Measurements from ENCODE around the gene KLHL8. TPM values are rescaled to one million over a fixed set of nuclear protein-coding genes. Genes with fewer than 3 reads are reported as not detected.

Gene KLHL8
- total and polyA plus RNA-seq, 4 experiments from 2014 or later = 9.3 to 11.4 (median 10.4) TPM

- no peak for DNase-seq
- Mint-ChIP-seq H3K36me3 (peaks cover 8 to 9% of the 10 kb centered on the region in 2 donors), H3K27me3 (peaks cover 2 to 4% of the 10 kb centered on the region in 2 donors), H3K9me3 (peaks cover 9 to 33% (median 25%) of the 10 kb centered on the region in 8 donors), H3K27ac (no peak overlapping the region), H3K4me3 (no peak overlapping the region), H3K4me1 (peaks cover 0 to 7% (median under 1%) of the 10 kb centered on the region in 4 donors)
- Histone ChIP-seq H3K27me3 (ENCODE audit: insufficient read depth, low read length) (peaks cover 4% of the 10 kb centered on the region), H3K4me3 (ENCODE audit: low read length in 2 of 2) (no peak overlapping the region), H3K9me3 (ENCODE audit: control insufficient read depth in 1 of 2, low read length in 2 of 2) (peaks cover 0 to 9% of the 10 kb centered on the region in 2 donors), H3K27ac (ENCODE audit: low read depth, low read length) (no peak overlapping the region), H3K4me1 (ENCODE audit: insufficient read depth, low read length) (peaks cover 5% of the 10 kb centered on the region), H3K36me3 (ENCODE audit: insufficient read depth, low read length) (no peaks in the 10 kb centered on the region)
- ChIA-PET POLR2A (ENCODE audit: partially characterized antibody) (no interaction called here), CTCF (ENCODE audit: partially characterized antibody) (interaction anchor here (8.0 kb wide), 1 partner anchor 89 kb away, joined by 108 read pairs; no protein-coding TSS in a partner anchor)
- intact Hi-C loops (cut with micrococcal nuclease) = no loop called here
Observed at GRCh38 chr4:87240341-87240740, 19.9 kb upstream of the KLHL8 start.

GRCh38 chr4:87239821-87240220 lies 19.4 kb upstream of the KLHL8 start:
- Histone ChIP-seq H3K36me3 (ENCODE audit: insufficient read depth, low read length) (no peaks in the 10 kb centered on the region), H3K27ac (ENCODE audit: low read depth, low read length) (no peak overlapping the region), H3K4me3 (ENCODE audit: low read length in 2 of 2) (no peak overlapping the region), H3K27me3 (ENCODE audit: insufficient read depth, low read length) (peaks cover 4% of the 10 kb centered on the region), H3K4me1 (ENCODE audit: insufficient read depth, low read length) (peaks cover 5% of the 10 kb centered on the region), H3K9me3 (ENCODE audit: control insufficient read depth in 1 of 2, low read length in 2 of 2) (peaks cover 0 to 9% of the 10 kb centered on the region in 2 donors)
- peak overlapping the region in 1 of 7 donors; percentile 0 for H3K27ac Mint-ChIP-seq
- CTCF ChIA-PET (ENCODE audit: partially characterized antibody) = interaction anchor here (8.0 kb wide), 1 partner anchor 88 kb away, joined by 108 read pairs; no protein-coding TSS in a partner anchor
- H3K27me3 Mint-ChIP-seq = peaks cover 2 to 3% of the 10 kb centered on the region in 2 donors
- DNase-seq = no peak
- peaks cover 0 to 7% (median under 1%) of the 10 kb centered on the region in 4 donors for H3K4me1 Mint-ChIP-seq
- POLR2A ChIA-PET (ENCODE audit: partially characterized antibody) = no interaction called here
- peaks cover 8 to 9% of the 10 kb centered on the region in 2 donors for H3K36me3 Mint-ChIP-seq
- intact Hi-C loops (cut with micrococcal nuclease) = loop anchor here (5.0 kb wide), 1 partner anchor 743 kb away; no protein-coding TSS in a partner anchor
- no peak overlapping the region for H3K4me3 Mint-ChIP-seq
- peaks cover 9 to 32% (median 25%) of the 10 kb centered on the region in 8 donors for H3K9me3 Mint-ChIP-seq

- H3K27ac Mint-ChIP-seq = no peak overlapping the region
- CTCF ChIA-PET (ENCODE audit: partially characterized antibody) = interaction anchor here (1.2 to 8.0 kb wide), 3 partner anchors 15 to 315 kb away, joined by 4 to 108 read pairs (median 6); no protein-coding TSS in a partner anchor
- peaks cover 0 to 9% of the 10 kb centered on the region in 2 donors for H3K9me3 ChIP-seq (ENCODE audit: control insufficient read depth in 1 of 2, low read length in 2 of 2)
- H3K4me3 ChIP-seq (ENCODE audit: low read length in 2 of 2) = no peak overlapping the region
- H3K27me3 ChIP-seq (ENCODE audit: insufficient read depth, low read length) = peaks cover 4% of the 10 kb centered on the region
- DNase-seq = no peak
- no peak overlapping the region for H3K27ac ChIP-seq (ENCODE audit: low read depth, low read length)
- H3K36me3 Mint-ChIP-seq = peaks cover 8 to 9% of the 10 kb centered on the region in 2 donors
- peaks cover 5% of the 10 kb centered on the region for H3K4me1 ChIP-seq (ENCODE audit: insufficient read depth, low read length)
- H3K4me1 Mint-ChIP-seq = peaks cover 0 to 7% (median under 1%) of the 10 kb centered on the region in 4 donors
- H3K27me3 Mint-ChIP-seq = peaks cover 2% of the 10 kb centered on the region in 2 donors
- POLR2A ChIA-PET (ENCODE audit: partially characterized antibody) = no interaction called here
- H3K4me3 Mint-ChIP-seq = no peak overlapping the region
- peaks cover 4 to 26% (median 21%) of the 10 kb centered on the region in 8 donors for H3K9me3 Mint-ChIP-seq
- H3K36me3 ChIP-seq (ENCODE audit: insufficient read depth, low read length) = no peaks in the 10 kb centered on the region
- intact Hi-C loops (cut with micrococcal nuclease) = loop anchor here (5.0 kb wide), 1 partner anchor 742 kb away; no protein-coding TSS in a partner anchor
Observed at GRCh38 chr4:87239194-87239593, 18.8 kb upstream of the KLHL8 start.

GRCh38 chr4:87236861-87237260 lies 16.4 kb upstream of the KLHL8 start:
- Mint-ChIP-seq H3K36me3 (no peaks in the 10 kb centered on the region), H3K9me3 (peaks cover 0 to 3% (median under 1%) of the 10 kb centered on the region in 8 donors), H3K27me3 (peaks cover 2 to 8% of the 10 kb centered on the region in 2 donors), H3K4me1 (peaks cover 0 to 7% (median under 1%) of the 10 kb centered on the region in 4 donors), H3K4me3 (no peak overlapping the region), H3K27ac (peak overlapping the region in 1 of 7 donors; percentile 29)
- H3K4me3 ChIP-seq (ENCODE audit: low read length in 2 of 2) = no peak overlapping the region
- H3K27me3 ChIP-seq (ENCODE audit: insufficient read depth, low read length) = peaks cover 4% of the 10 kb centered on the region
- POLR2A ChIA-PET (ENCODE audit: partially characterized antibody) = no interaction called here
- H3K9me3 ChIP-seq (ENCODE audit: control insufficient read depth in 1 of 2, low read length in 2 of 2) = no peaks in the 10 kb centered on the region
- H3K4me1 ChIP-seq (ENCODE audit: insufficient read depth, low read length) = peaks cover 5% of the 10 kb centered on the region
- no peaks in the 10 kb centered on the region for H3K36me3 ChIP-seq (ENCODE audit: insufficient read depth, low read length)
- intact Hi-C loops (cut with micrococcal nuclease) = loop anchor here (5.0 kb wide), 1 partner anchor 740 kb away; no protein-coding TSS in a partner anchor
- CTCF ChIA-PET (ENCODE audit: partially characterized antibody) = interaction anchor here (0.6 to 8.0 kb wide), 11 partner anchors 8 to 1013 kb away, joined by 3 to 108 read pairs (median 5); partner anchors contain the start of gene KLHL8
- DNase-seq = no peak
- no peak overlapping the region for H3K27ac ChIP-seq (ENCODE audit: low read depth, low read length)

- Histone ChIP-seq H3K27me3 (ENCODE audit: insufficient read depth, low read length) (peaks cover 4% of the 10 kb centered on the region), H3K9me3 (ENCODE audit: control insufficient read depth in 1 of 2, low read length in 2 of 2) (no peaks in the 10 kb centered on the region), H3K4me3 (ENCODE audit: low read length in 2 of 2) (peak overlapping the region in 1 of 2 donors; percentile 47), H3K36me3 (ENCODE audit: insufficient read depth, low read length) (no peaks in the 10 kb centered on the region), H3K4me1 (ENCODE audit: insufficient read depth, low read length) (peaks cover 5% of the 10 kb centered on the region), H3K27ac (ENCODE audit: low read depth, low read length) (no peak overlapping the region)
- no peaks in the 10 kb centered on the region for H3K9me3 Mint-ChIP-seq
- CTCF ChIA-PET (ENCODE audit: partially characterized antibody) = interaction anchor here (0.6 to 8.0 kb wide), 28 partner anchors 8 to 739 kb away, joined by 3 to 108 read pairs (median 4); partner anchors contain the start of genes HSD17B11 and KLHL8
- peaks cover 0 to 7% (median under 1%) of the 10 kb centered on the region in 4 donors for H3K4me1 Mint-ChIP-seq
- H3K27ac Mint-ChIP-seq = peak overlapping the region in 2 of 7 donors; percentile 1 to 50
- H3K36me3 Mint-ChIP-seq = no peaks in the 10 kb centered on the region
- peak overlapping the region in 6 of 8 donors; percentile 80 to 92 (median 84) for H3K4me3 Mint-ChIP-seq
- POLR2A ChIA-PET (ENCODE audit: partially characterized antibody) = interaction anchor here (0.6 to 2.1 kb wide), 5 partner anchors 9 to 313 kb away, joined by 3 to 12 read pairs (median 3); partner anchors contain the start of gene KLHL8
- H3K27me3 Mint-ChIP-seq = peaks cover 2 to 6% of the 10 kb centered on the region in 2 donors
- intact Hi-C loops (cut with micrococcal nuclease) = loop anchor here (1.0 to 5.0 kb wide), 5 partner anchors 15 to 738 kb away; partner anchors contain the start of gene KLHL8
- no peak for DNase-seq
Observed at GRCh38 chr4:87235020-87235671, 14.7 kb upstream of the KLHL8 start.

GRCh38 chr4:87232216-87232615 lies 11.8 kb upstream of the KLHL8 start:
- intact Hi-C loops (cut with micrococcal nuclease) = no loop called here
- H3K9me3 ChIP-seq (ENCODE audit: control insufficient read depth in 1 of 2, low read length in 2 of 2) = no peaks in the 10 kb centered on the region
- ChIA-PET POLR2A (ENCODE audit: partially characterized antibody) (no interaction called here), CTCF (ENCODE audit: partially characterized antibody) (no interaction called here)
- no peak overlapping the region for H3K27ac ChIP-seq (ENCODE audit: low read depth, low read length)
- Mint-ChIP-seq H3K9me3 (no peaks in the 10 kb centered on the region), H3K27me3 (peaks cover 0 to 6% of the 10 kb centered on the region in 2 donors), H3K4me3 (no peak overlapping the region), H3K36me3 (no peaks in the 10 kb centered on the region), H3K27ac (no peak overlapping the region), H3K4me1 (peaks cover 0 to 7% (median under 1%) of the 10 kb centered on the region in 4 donors)
- no peaks in the 10 kb centered on the region for H3K36me3 ChIP-seq (ENCODE audit: insufficient read depth, low read length)
- no peak overlapping the region for H3K4me3 ChIP-seq (ENCODE audit: low read length in 2 of 2)
- peaks cover 5% of the 10 kb centered on the region for H3K4me1 ChIP-seq (ENCODE audit: insufficient read depth, low read length)
- no peak for DNase-seq
- no peaks in the 10 kb centered on the region for H3K27me3 ChIP-seq (ENCODE audit: insufficient read depth, low read length)

GRCh38 chr4:87230806-87231205 lies 10.4 kb upstream of the KLHL8 start:
- Histone ChIP-seq H3K4me1 (ENCODE audit: insufficient read depth, low read length) (no peaks in the 10 kb centered on the region), H3K36me3 (ENCODE audit: insufficient read depth, low read length) (no peaks in the 10 kb centered on the region), H3K4me3 (ENCODE audit: low read length in 2 of 2) (no peak overlapping the region), H3K27me3 (ENCODE audit: insufficient read depth, low read length) (no peaks in the 10 kb centered on the region), H3K9me3 (ENCODE audit: control insufficient read depth in 1 of 2, low read length in 2 of 2) (no peaks in the 10 kb centered on the region), H3K27ac (ENCODE audit: low read depth, low read length) (no peak overlapping the region)
- Mint-ChIP-seq H3K36me3 (no peaks in the 10 kb centered on the region), H3K4me1 (peaks cover 0 to 3% (median 0%) of the 10 kb centered on the region in 4 donors), H3K27ac (no peak overlapping the region), H3K9me3 (no peaks in the 10 kb centered on the region), H3K4me3 (no peak overlapping the region), H3K27me3 (peaks cover 0 to 6% of the 10 kb centered on the region in 2 donors)
- ChIA-PET CTCF (ENCODE audit: partially characterized antibody) (no interaction called here), POLR2A (ENCODE audit: partially characterized antibody) (no interaction called here)
- intact Hi-C loops (cut with micrococcal nuclease) = no loop called here
- no peak for DNase-seq

Data from CD4-positive, alpha-beta memory T cell (primary cell).